Measurements from ENCODE around the gene SLC7A6. TPM values are rescaled to one million over a fixed set of nuclear protein-coding genes. Genes with fewer than 3 reads are reported as not detected.

The SLC7A6 gene
- total and polyA plus RNA-seq, 2 of the 13 experiments (the other 11 are each of a cell fraction or from before 2014, with no cell fraction given), result 35.8 to 70.8 TPM

- Histone ChIP-seq H3K4me3 (replicated peaks in 1 of 3; ENCODE audit: insufficient read depth in 1 of 3, low read depth in 2 of 3, low read length in 3 of 3) (no peak overlapping the region), H3K27ac (ENCODE audit: extremely low read length, insufficient read depth, low read length) (no peak overlapping the region), H3K9ac (ENCODE audit: insufficient read depth, low read depth, low read length) (no peak overlapping the region), H2AFZ (ENCODE audit: low read length) (no peak overlapping the region), H3K9me3 (ENCODE audit: low read length) (no peaks in the 10 kb centered on the region), H3K27me3 (ENCODE audit: control insufficient read depth in 1 of 2, insufficient read depth in 2 of 2, low read length in 2 of 2) (no peaks in the 10 kb centered on the region), H3K36me3 (replicated peaks in 1 of 2; ENCODE audit: control insufficient read depth in 1 of 2, insufficient read depth in 2 of 2, low read length in 2 of 2) (peaks cover 61 to 100% of the 10 kb centered on the region in 2 experiments), H4K20me1 (ENCODE audit: insufficient read depth, low read length) (no peaks in the 10 kb centered on the region; the same call in 1 of the 2 replicates), H3K4me2 (ENCODE audit: low read depth, low read length) (no peak overlapping the region), H3K4me1 (ENCODE audit: insufficient read depth, low read length) (no peaks in the 10 kb centered on the region), H3K79me2 (ENCODE audit: insufficient read depth, low read length) (no peaks in the 10 kb centered on the region)
- no peak for ATAC-seq
- DNase-seq (ENCODE audit: low spot score), result no peak
- POLR2A ChIA-PET, result no interaction called here
- 98% methylated on average over 10 of the region's 10 CpGs for WGBS (ENCODE audit: low lambda C conversion rate)
- no TSS peak for BruUV-seq (replicated peaks)
- in situ Hi-C loops (cut with HindIII; ENCODE audit: extremely low pct_ligation_motif_present, low pct_unique_long_range_greater_than_20kb), result no loop called here
- FAIRE-seq, result no peak
- intact Hi-C loops (cut with micrococcal nuclease; ENCODE audit: unreplicated experiment), result no loop called here
- no peak for TF ChIP-seq ZFP36L1 (CRISPR knock-in tag; IDR thresholded peaks at IDR 0.05)
- TF ChIP-seq ZNF598 (CRISPR knock-in tag; IDR thresholded peaks at IDR 0.05; ENCODE audit: borderline replicate concordance), result no peak
- TF ChIP-seq PHF5A (CRISPR knock-in tag; IDR thresholded peaks at IDR 0.05; ENCODE audit: low read depth, unreplicated experiment), result no peak
- no peak for TF ChIP-seq RAD51 (IDR thresholded peaks at IDR 0.05; ENCODE audit: borderline replicate concordance)
- no peak for TF ChIP-seq ZNF432 (CRISPR knock-in tag; IDR thresholded peaks at IDR 0.05; ENCODE audit: borderline replicate concordance)
- TF ChIP-seq MXD4 (CRISPR knock-in tag; IDR thresholded peaks at IDR 0.05), result no peak
- no peak for TF ChIP-seq UBTF (CRISPR knock-in tag; IDR thresholded peaks at IDR 0.05)
- TF ChIP-seq RFXAP (CRISPR knock-in tag; IDR thresholded peaks at IDR 0.05; ENCODE audit: borderline replicate concordance), result no peak
- TF ChIP-seq GTF2F1 (IDR thresholded peaks at IDR 0.05; ENCODE audit: low read length), result no peak
- TF ChIP-seq NPAS2 (CRISPR knock-in tag; IDR thresholded peaks at IDR 0.05; ENCODE audit: borderline replicate concordance), result no peak
- TF ChIP-seq ZHX1 (CRISPR knock-in tag; IDR thresholded peaks at IDR 0.05; ENCODE audit: low read depth), result no peak
- no peak for TF ChIP-seq THAP11 (CRISPR knock-in tag; IDR thresholded peaks at IDR 0.05)
- no peak for TF ChIP-seq ZFP36L2 (CRISPR knock-in tag; IDR thresholded peaks at IDR 0.05)
- CTCF ChIA-PET (ENCODE audit: low intra/inter-chr PET ratio, low total read pairs), result no interaction called here
Observed at GRCh38 chr16:68349838-68350410, 85.6 kb downstream of the SLC7A6 start.
